HepG2 (cell line): ENCODE measurements around the gene PCYOX1L. TPM values are rescaled to one million over a fixed set of nuclear protein-coding genes. Genes with fewer than 3 reads are reported as not detected.

Experiments
- ATAC-seq: fragments of 200-7000 bp; cut with Tn5 transposase; 3 replicates; pipeline ENCODE4 v1.9.1; 2020; ENCODE audit warnings: mild to moderate bottlenecking, moderate library complexity
- BruUV-seq: library from RNA; stranded (reverse); fragments of 400-500 nt; replicated peaks from 2 replicates; lab custom pipeline; 2021; lab: Mats Ljungman, UMichigan
- CTCF ChIA-PET: fragments of 300-600 bp; formaldehyde crosslinking; extraction: SDS; loops from one replicate; lab custom pipeline; 2021; ENCODE audit warnings: low total read pairs, inconsistent platforms, low intra/inter-chr PET ratio; lab: Yijun Ruan, JAX
- POLR2A ChIA-PET: fragments of 350-600 bp; sonication (Branson Sonifier 250); formaldehyde crosslinking; loops from one replicate; lab custom pipeline; 2020; ENCODE audit warnings: antibody characterized with exemption, inconsistent platforms; lab: Yijun Ruan, JAX
- DNase-seq: peaks from one replicate; pipeline ENCODE4 v3.0.0-alpha.2; 2015; ENCODE audit warnings: low spot score
- FAIRE-seq: peaks from 3 replicates; lab custom pipeline; 2011; peaks lifted over from hg19 to GRCh38; lab: Jason Lieb, UNC
- H2AFZ ChIP-seq: one replicate; pipeline ENCODE4 v1.6.1; 2011; ENCODE audit warnings: low read length, inconsistent platforms
- H3K27ac ChIP-seq: fragments of 300-600 bp; 3 replicates; pipeline ENCODE4 v1.8.0; 2011; ENCODE audit warnings: mixed run types, mild to moderate bottlenecking, mixed read lengths, low read length, inconsistent platforms; ENCODE audit not compliant: insufficient read depth; ENCODE audit errors: extremely low read length
- H3K27me3 ChIP-seq, 2 experiments: fragments of 200-600 bp in 1 of 2; 2 replicates in 1 of 2; 3 replicates in 1 of 2; pipeline versions ENCODE4 v1.6.0 to v1.8.0; 2011; ENCODE audit warnings: low read length in 2 of 2, mild to moderate bottlenecking in 2 of 2, moderate library complexity in 2 of 2, inconsistent platforms in 1 of 2; ENCODE audit not compliant: insufficient read depth in 2 of 2, control insufficient read depth in 1 of 2
- H3K36me3 ChIP-seq, 2 experiments: fragments of 200-600 bp in 1 of 2; replicated peaks in 1 of 2; 2 replicates in 1 of 2; 3 replicates in 1 of 2; pipeline versions ENCODE4 v1.5.1 to v1.8.0; 2011; ENCODE audit warnings: low read length in 2 of 2, inconsistent platforms in 1 of 2; ENCODE audit not compliant: insufficient read depth in 2 of 2, control insufficient read depth in 1 of 2
- H3K4me1 ChIP-seq: 2 replicates; pipeline ENCODE4 v1.5.1; 2012; ENCODE audit warnings: low read length, inconsistent platforms; ENCODE audit not compliant: insufficient read depth
- H3K4me2 ChIP-seq: 2 replicates; pipeline ENCODE4 v1.6.0; 2011; ENCODE audit warnings: low read depth, low read length, inconsistent platforms
- H3K4me3 ChIP-seq, 3 experiments: fragments of 200-600 bp in 1 of 3; sonication (generic), shearing (Covaris generic) in 1 of 3; replicated peaks in 1 of 3; 2 replicates each; pipeline ENCODE4 v1.5.1; 2011 to 2016; ENCODE audit warnings: low read length in 3 of 3, inconsistent platforms in 2 of 3, low read depth in 2 of 3, mild to moderate bottlenecking in 2 of 3, control low read depth in 1 of 3, mixed read lengths in 1 of 3; ENCODE audit not compliant: insufficient read depth in 1 of 3
- H3K79me2 ChIP-seq: one replicate; pipeline ENCODE4 v1.6.1; 2011; ENCODE audit warnings: low read length, inconsistent platforms; ENCODE audit not compliant: insufficient read depth
- H3K9ac ChIP-seq: 2 replicates; pipeline ENCODE4 v1.6.0; 2011; ENCODE audit warnings: mild to moderate bottlenecking, low read depth, low read length, inconsistent platforms; ENCODE audit not compliant: insufficient read depth
- H3K9me3 ChIP-seq: 2 replicates; pipeline ENCODE4 v1.5.1; 2012; ENCODE audit warnings: mild to moderate bottlenecking, low read length
- H4K20me1 ChIP-seq: 2 replicates; pipeline ENCODE4 v1.6.0; 2011; ENCODE audit warnings: inconsistent platforms, mild to moderate bottlenecking, low read length, moderate library complexity; ENCODE audit not compliant: insufficient read depth
- ADNP ChIP-seq: sonication (generic); formaldehyde crosslinking; IDR thresholded peaks from 2 replicates; pipeline ENCODE4 v1.4.0; 2020; ENCODE audit warnings: missing genetic modification reagents
- GABPA ChIP-seq, 2 experiments: IDR thresholded peaks; 2 replicates each; pipeline ENCODE4 v1.6.1; 2011 to 2016; ENCODE audit warnings: low read depth in 2 of 2, low read length in 1 of 2, missing biosample characterization in 1 of 2, missing genetic modification characterization in 1 of 2
- JUND ChIP-seq: sonication (generic); formaldehyde crosslinking; IDR thresholded peaks from 2 replicates; pipeline ENCODE4 v1.8.0; 2022; ENCODE audit warnings: mild to moderate bottlenecking, missing genetic modification reagents
- MIER3 ChIP-seq: IDR thresholded peaks from 2 replicates; pipeline ENCODE4 v1.6.1; 2016; ENCODE audit warnings: missing compliant biosample characterization, borderline replicate concordance
- MNT ChIP-seq: fragments of 450-650 bp; IDR thresholded peaks from 2 replicates; pipeline ENCODE4 v1.6.1; 2016
- PLRG1 ChIP-seq: fragments of 450-650 bp; conservative IDR thresholded peaks from 2 replicates; pipeline ENCODE4 v1.6.1; 2016
- SIX4 ChIP-seq: sonication (generic); formaldehyde crosslinking; IDR thresholded peaks from 2 replicates; pipeline ENCODE4 v1.4.0; 2020; ENCODE audit warnings: missing genetic modification reagents
- SRY ChIP-seq: sonication (generic); formaldehyde crosslinking; IDR thresholded peaks from 2 replicates; pipeline ENCODE4 v1.8.0; 2022; ENCODE audit warnings: mild to moderate bottlenecking, missing genetic modification reagents
- ZFX ChIP-seq: sonication (generic); formaldehyde crosslinking; IDR thresholded peaks from 2 replicates; pipeline ENCODE4 v1.4.0; 2020; ENCODE audit warnings: mild to moderate bottlenecking, low read depth, missing genetic modification reagents, moderate library complexity
- ZNF451 ChIP-seq: sonication (generic); formaldehyde crosslinking; IDR thresholded peaks from 2 replicates; pipeline ENCODE4 v1.5.0; 2020; ENCODE audit warnings: mild to moderate bottlenecking, missing genetic modification reagents
- ZNF598 ChIP-seq: sonication (generic); formaldehyde crosslinking; IDR thresholded peaks from 2 replicates; pipeline ENCODE4 v1.5.1; 2020; ENCODE audit warnings: mild to moderate bottlenecking, missing genetic modification reagents, borderline replicate concordance
- WGBS: methylation state at CpG from one replicate; pipeline ENCODE4 v1.1.6; 2017; ENCODE audit warnings: low lambda C conversion rate; 5-methylcytosine and 5-hydroxymethylcytosine counted together
- in situ Hi-C: cut with HindIII; loops from 2 replicates; pipeline ENCODE4 v1.10.0; 2017; ENCODE audit warnings: low pct_unique_long_range_greater_than_20kb; ENCODE audit not compliant: extremely low pct_ligation_motif_present
- intact Hi-C: fragments of 100-400 bp; cut with micrococcal nuclease; formaldehyde crosslinking; loops from one replicate; pipeline ENCODE4 v1.10.0; 2022; ENCODE audit not compliant: unreplicated experiment
- polyA plus RNA-seq, 8 experiments: library from polyadenylated mRNA; depleted of rRNA in 3 of 8; stranded (reverse) in 7 of 8; unstranded in 1 of 8; fragments of >200 nt; fragmentation: Illumina TruSeq in 4 of 8; extraction: Trizol in 4 of 8; gene quantifications; 2 replicates each; pipeline versions ENCODE4 v1.2.1 to v1.2.3, GENCODE V29; 2011 to 2016; ENCODE audit warnings: low read depth in 4 of 8, missing spikeins in 1 of 8, mixed read lengths in 1 of 8; ENCODE audit not compliant: insufficient read depth in 1 of 8
- total RNA-seq, 5 experiments: library from RNA; depleted of rRNA; stranded (reverse); fragments of >200 nt; fragmentation: Illumina TruSeq; extraction: Trizol; gene quantifications; 2 replicates each; pipeline ENCODE4 v1.2.3, GENCODE V29; 2016; ENCODE audit warnings: low read depth in 1 of 5
- TF ChIP-seq, protein P1 (sequence below): sonication (generic); formaldehyde crosslinking; IDR thresholded peaks from 2 replicates; pipeline ENCODE4 v1.8.0; 2022; ENCODE audit warnings: missing genetic modification reagents, mild to moderate bottlenecking, inconsistent platforms, borderline replicate concordance
- TF ChIP-seq, protein P2 (sequence below): IDR thresholded peaks from 2 replicates; pipeline ENCODE4 v1.6.1; 2016; ENCODE audit warnings: mild to moderate bottlenecking
- TF ChIP-seq, protein P3 (sequence below): sonication (generic); formaldehyde crosslinking; IDR thresholded peaks from 2 replicates; pipeline ENCODE4 v1.4.0; 2020; ENCODE audit warnings: mild to moderate bottlenecking, missing genetic modification reagents

The PCYOX1L gene
- total and polyA plus RNA-seq, 2 of the 13 experiments (the other 11 are each of a cell fraction or from before 2014, with no cell fraction given): 1.00 to 3.7 TPM

- DNase-seq (peak; percentile 74), FAIRE-seq (peak; percentile 74), ATAC-seq (peak; percentile 70)
- intact Hi-C loops (no loop called here), in situ Hi-C loops (loop anchor here (10.0 kb wide), 1 partner anchor 54 kb away; no protein-coding TSS in a partner anchor)
- peaks cover 0 to 3% of the 10 kb centered on the region in 2 experiments; a peak in 1 of 5 replicates for H3K27me3 ChIP-seq
- POLR2A ChIA-PET: interaction anchor here (1.1 to 2.0 kb wide), 2 partner anchors 13 to 35 kb away, joined by 3 to 7 read pairs; partner anchors contain the start of gene GRPEL2
- H3K9ac ChIP-seq: peak overlapping the region; percentile 74
- H3K9me3 ChIP-seq: no peaks in the 10 kb centered on the region
- no peak overlapping the region for H2AFZ ChIP-seq
- no peaks in the 10 kb centered on the region for H3K79me2 ChIP-seq
- H3K4me2 ChIP-seq: peak overlapping the region; percentile 87
- peak overlapping the region in 1 of 3 experiments; percentile 46; a peak in 2 of 6 replicates for H3K4me3 ChIP-seq
- H3K27ac ChIP-seq: peak overlapping the region; percentile 43
- H3K4me1 ChIP-seq: peaks cover 63% of the 10 kb centered on the region
- TSS peak; percentile 85 for BruUV-seq
- CTCF ChIA-PET: interaction anchor here (3.4 kb wide), 1 partner anchor 50 kb away, joined by 35 read pairs; no protein-coding TSS in a partner anchor
- no peaks in the 10 kb centered on the region for H4K20me1 ChIP-seq
- no peaks in the 10 kb centered on the region for H3K36me3 ChIP-seq
- WGBS: 3% methylated on average over 12 of the region's 16 CpGs
- TF ChIP-seq MIER3 (CRISPR knock-in tag): no peak
- TF ChIP-seq JUND: no peak
- peak; percentile 78 for TF ChIP-seq ZFX
- TF ChIP-seq ZNF451 (CRISPR knock-in tag): no peak
- TF ChIP-seq SRY (CRISPR knock-in tag): no peak
- TF ChIP-seq, protein P1, sequence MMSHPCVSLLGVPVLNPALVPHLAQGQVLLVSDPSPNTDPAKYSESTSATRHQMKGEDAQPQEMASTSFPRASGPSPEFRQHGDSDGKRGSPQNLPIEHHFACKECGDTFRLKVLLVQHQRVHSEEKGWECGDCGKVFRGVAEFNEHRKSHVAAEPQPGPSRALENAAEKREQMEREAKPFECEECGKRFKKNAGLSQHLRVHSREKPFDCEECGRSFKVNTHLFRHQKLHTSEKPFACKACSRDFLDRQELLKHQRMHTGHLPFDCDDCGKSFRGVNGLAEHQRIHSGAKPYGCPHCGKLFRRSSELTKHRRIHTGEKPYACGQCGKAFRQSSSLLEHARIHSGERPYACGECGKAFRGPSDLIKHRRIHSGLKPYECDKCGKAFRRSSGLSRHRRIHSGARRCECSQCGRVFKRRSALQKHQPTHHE (CRISPR knock-in tag): no peak
- no peak for TF ChIP-seq MNT
- no peak for TF ChIP-seq SIX4 (CRISPR knock-in tag)
- TF ChIP-seq, protein P2, sequence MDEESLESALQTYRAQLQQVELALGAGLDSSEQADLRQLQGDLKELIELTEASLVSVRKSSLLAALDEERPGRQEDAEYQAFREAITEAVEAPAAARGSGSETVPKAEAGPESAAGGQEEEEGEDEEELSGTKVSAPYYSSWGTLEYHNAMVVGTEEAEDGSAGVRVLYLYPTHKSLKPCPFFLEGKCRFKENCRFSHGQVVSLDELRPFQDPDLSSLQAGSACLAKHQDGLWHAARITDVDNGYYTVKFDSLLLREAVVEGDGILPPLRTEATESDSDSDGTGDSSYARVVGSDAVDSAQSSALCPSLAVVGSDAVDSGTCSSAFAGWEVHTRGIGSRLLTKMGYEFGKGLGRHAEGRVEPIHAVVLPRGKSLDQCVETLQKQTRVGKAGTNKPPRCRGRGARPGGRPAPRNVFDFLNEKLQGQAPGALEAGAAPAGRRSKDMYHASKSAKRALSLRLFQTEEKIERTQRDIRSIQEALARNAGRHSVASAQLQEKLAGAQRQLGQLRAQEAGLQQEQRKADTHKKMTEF (CRISPR knock-in tag): peak; percentile 33; the same call in 1 of the 2 replicates
- no peak for TF ChIP-seq PLRG1
- TF ChIP-seq GABPA (IDR thresholded peaks at IDR 0.05; ENCODE audit: low read depth, low read length): no peak
- no peak for TF ChIP-seq GABPA (CRISPR knock-in tag; IDR thresholded peaks at IDR 0.05; ENCODE audit: low read depth)
- TF ChIP-seq ZNF598 (CRISPR knock-in tag): no peak
- TF ChIP-seq, protein P3, sequence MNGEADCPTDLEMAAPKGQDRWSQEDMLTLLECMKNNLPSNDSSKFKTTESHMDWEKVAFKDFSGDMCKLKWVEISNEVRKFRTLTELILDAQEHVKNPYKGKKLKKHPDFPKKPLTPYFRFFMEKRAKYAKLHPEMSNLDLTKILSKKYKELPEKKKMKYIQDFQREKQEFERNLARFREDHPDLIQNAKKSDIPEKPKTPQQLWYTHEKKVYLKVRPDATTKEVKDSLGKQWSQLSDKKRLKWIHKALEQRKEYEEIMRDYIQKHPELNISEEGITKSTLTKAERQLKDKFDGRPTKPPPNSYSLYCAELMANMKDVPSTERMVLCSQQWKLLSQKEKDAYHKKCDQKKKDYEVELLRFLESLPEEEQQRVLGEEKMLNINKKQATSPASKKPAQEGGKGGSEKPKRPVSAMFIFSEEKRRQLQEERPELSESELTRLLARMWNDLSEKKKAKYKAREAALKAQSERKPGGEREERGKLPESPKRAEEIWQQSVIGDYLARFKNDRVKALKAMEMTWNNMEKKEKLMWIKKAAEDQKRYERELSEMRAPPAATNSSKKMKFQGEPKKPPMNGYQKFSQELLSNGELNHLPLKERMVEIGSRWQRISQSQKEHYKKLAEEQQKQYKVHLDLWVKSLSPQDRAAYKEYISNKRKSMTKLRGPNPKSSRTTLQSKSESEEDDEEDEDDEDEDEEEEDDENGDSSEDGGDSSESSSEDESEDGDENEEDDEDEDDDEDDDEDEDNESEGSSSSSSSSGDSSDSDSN (CRISPR knock-in tag): no peak; the same call in 1 of the 2 replicates
- TF ChIP-seq ADNP: no peak
Observed at GRCh38 chr5:149380466-149381121, 22.7 kb downstream of the PCYOX1L start.
